GM23248 (cell line): ENCODE data around the gene DDR1.

Source experiments
- EZH2 ChIP-seq: fragments of 200-600 bp; sonication (generic); IDR thresholded peaks from 2 replicates; pipeline ENCODE4 v1.6.1; 2018; ENCODE audit warnings: antibody characterized with exemption, mild to moderate bottlenecking; ENCODE audit not compliant: insufficient read depth, poor library complexity, severe bottlenecking
- EZH2phosphoT487 ChIP-seq: fragments of 200-600 bp; sonication (generic); IDR thresholded peaks from 2 replicates; pipeline ENCODE4 v1.6.1; 2018; ENCODE audit warnings: antibody characterized with exemption, moderate library complexity, mild to moderate bottlenecking, low read depth; ENCODE audit not compliant: insufficient read depth

GRCh38 chr6:30938730-30939129, 54.4 kb downstream of the DDR1 start:
- TF ChIP-seq EZH2 (no peak), EZH2phosphoT487 (no peak)
